Prostate gland (tissue), 2 donors: Measurements from ENCODE around the gene KRTAP12-4. TPM values are rescaled to one million over a fixed set of nuclear protein-coding genes. Genes with fewer than 3 reads are reported as not detected.
"Not testable (repeated sequence)": the region's sequence is repeated elsewhere in the genome, so short reads cannot be mapped to it uniquely, and the experiment has no call there.

Source experiments
- DNase-seq: peaks from one replicate; pipeline ENCODE4 v3.0.0-alpha.2; 2019; ENCODE audit warnings: low spot score
- H3K27ac ChIP-seq, 2 donors: fragments of 200-600 bp; sonication (generic); 2 replicates each; pipeline ENCODE4 v1.5.1; 2017 to 2019
- H3K27me3 ChIP-seq: fragments of 200-600 bp; sonication (generic); replicated peaks from 2 replicates; pipeline ENCODE4 v1.5.1; 2019; ENCODE audit not compliant: insufficient read depth
- H3K36me3 ChIP-seq, 2 donors: fragments of 200-600 bp; sonication (generic); 1 replicate in 1 of 2; 2 replicates in 1 of 2; pipeline versions ENCODE4 v1.5.1 to v1.8.1; 2017 to 2019
- H3K4me1 ChIP-seq: fragments of 200-600 bp; sonication (generic); replicated peaks from 2 replicates; pipeline ENCODE4 v1.5.1; 2019
- H3K4me3 ChIP-seq, 2 donors: fragments of 200-600 bp; sonication (generic); 2 replicates each; pipeline ENCODE4 v1.5.1; 2017 to 2019
- H3K9me3 ChIP-seq: fragments of 200-600 bp; sonication (generic); 2 replicates; pipeline ENCODE4 v1.5.1; 2017
- CTCF ChIP-seq, 4 experiments: fragments of 200-600 bp in 2 of 4; fragments of 450-650 bp in 2 of 4; sonication (generic) in 2 of 4; IDR thresholded peaks; 1 replicate in 3 of 4; 2 replicates in 1 of 4; pipeline ENCODE4 v1.5.1; 2016 to 2019; ENCODE audit warnings: antibody characterized with exemption in 4 of 4, mild to moderate bottlenecking in 2 of 4, moderate library complexity in 2 of 4
- POLR2A ChIP-seq: fragments of 450-650 bp; IDR thresholded peaks from one replicate; pipeline ENCODE4 v1.6.1; 2016; ENCODE audit warnings: antibody characterized with exemption, mild to moderate bottlenecking
- POLR2AphosphoS5 ChIP-seq: sonication (generic); formaldehyde crosslinking; IDR thresholded peaks from one replicate; pipeline ENCODE4 v1.6.1; 2017; ENCODE audit warnings: antibody characterized with exemption
- WGBS: methylation state at CpG from one replicate; pipeline ENCODE4 v1.1.5; 2018; 5-methylcytosine and 5-hydroxymethylcytosine counted together
- intact Hi-C: fragments of 100-400 bp; cut with DNase I; formaldehyde crosslinking; loops from one replicate; pipeline ENCODE4 v1.14.2; 2022
- total RNA-seq, 2 donors: library from RNA; depleted of rRNA; stranded (reverse); fragments of >200 nt; gene quantifications; one replicate each; pipeline ENCODE4 v1.1.0, GENCODE V29; 2016

Gene KRTAP12-4
- total RNA-seq, 2 donors from 2014 or later = not detected

GRCh38 chr21:44686843-44687561 is 32.5 kb upstream of the KRTAP12-4 start:
- TF ChIP-seq POLR2AphosphoS5 (no peak), CTCF (IDR thresholded peaks at IDR 0.05) (no peak), POLR2A (no peak)
- Histone ChIP-seq H3K27ac (no peak overlapping the region), H3K27me3 (peaks cover 5% of the 10 kb centered on the region), H3K4me1 (no peaks in the 10 kb centered on the region), H3K36me3 (no peaks in the 10 kb centered on the region), H3K9me3 (no peaks in the 10 kb centered on the region), H3K4me3 (no peak overlapping the region)
- 59% methylated on average over 25 of the region's 25 CpGs for WGBS
- intact Hi-C loops = no loop called here
- DNase-seq = peak; percentile 3

DNA sequence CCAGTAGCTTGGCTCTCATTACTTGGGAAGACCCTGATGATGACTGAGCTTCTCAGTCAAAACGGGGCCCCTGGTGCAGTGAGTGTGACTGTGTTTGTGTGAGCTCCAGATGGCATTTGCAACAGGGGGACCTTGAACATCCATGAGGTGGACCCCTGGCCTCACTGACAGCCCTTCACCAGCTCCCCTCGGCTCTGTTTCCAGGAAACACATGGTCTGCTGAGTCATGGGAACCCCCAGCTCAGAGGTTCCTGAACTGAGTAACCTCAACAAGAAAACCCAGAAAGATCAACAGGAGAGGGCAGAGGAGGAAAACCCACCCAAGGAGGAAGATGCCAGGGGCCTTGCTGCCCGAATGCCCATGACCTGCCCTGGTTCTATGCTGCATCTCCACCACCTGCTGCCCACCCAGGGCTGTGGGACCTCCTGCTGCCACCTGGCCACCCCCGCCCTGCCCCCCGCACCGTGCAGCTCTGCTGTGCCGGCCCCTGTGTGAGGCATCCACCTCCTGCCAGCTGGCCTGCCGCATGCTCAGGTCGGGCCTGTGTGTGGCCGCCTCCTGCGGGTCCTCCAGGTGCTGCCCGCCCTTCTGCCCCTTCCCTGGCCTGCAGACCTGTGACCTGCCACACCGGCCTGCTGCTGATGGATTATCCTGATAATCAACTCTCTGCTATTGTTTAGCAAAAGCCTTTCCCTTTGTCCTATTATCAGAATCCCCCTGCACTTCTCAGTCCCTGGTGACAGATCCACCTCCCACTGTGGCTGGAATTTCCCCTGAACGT is 31.7 kb upstream of the KRTAP12-4 start:
- 48% methylated on average over 12 of the region's 14 CpGs for WGBS
- no peak overlapping the region for H3K4me3 ChIP-seq
- no peaks in the 10 kb centered on the region for H3K9me3 ChIP-seq
- H3K4me1 ChIP-seq = no peaks in the 10 kb centered on the region
- no peaks in the 10 kb centered on the region for H3K36me3 ChIP-seq
- intact Hi-C loops = no loop called here
- H3K27ac ChIP-seq = no peak overlapping the region
- TF ChIP-seq POLR2A (no peak), POLR2AphosphoS5 (no peak), CTCF (IDR thresholded peaks at IDR 0.05) (no peak)
- no peak for DNase-seq
- peaks cover 5% of the 10 kb centered on the region for H3K27me3 ChIP-seq

- intact Hi-C loops, H3K27me3 ChIP-seq, H3K9me3 ChIP-seq, H3K27ac ChIP-seq, H3K4me1 ChIP-seq, DNase-seq, H3K4me3 ChIP-seq, H3K36me3 ChIP-seq: not testable (repeated sequence)
- 66% methylated on average over 6 of the region's 6 CpGs for WGBS
Measured at GRCh38 chr21:44685050-44685449, 30.6 kb upstream of the KRTAP12-4 start.

- H3K4me3 ChIP-seq = no peak overlapping the region
- H3K4me1 ChIP-seq = no peaks in the 10 kb centered on the region
- TF ChIP-seq CTCF (IDR thresholded peaks at IDR 0.05) (no peak), POLR2A (no peak)
- intact Hi-C loops = no loop called here
- 70% methylated on average over 6 of the region's 6 CpGs for WGBS
- no peak overlapping the region for H3K27ac ChIP-seq
- H3K9me3 ChIP-seq = no peaks in the 10 kb centered on the region
- no peak for DNase-seq
- H3K27me3 ChIP-seq = peaks cover 5% of the 10 kb centered on the region
- H3K36me3 ChIP-seq = no peaks in the 10 kb centered on the region
Measured at GRCh38 chr21:44684483-44684882, 30.0 kb upstream of the KRTAP12-4 start.

DNA sequence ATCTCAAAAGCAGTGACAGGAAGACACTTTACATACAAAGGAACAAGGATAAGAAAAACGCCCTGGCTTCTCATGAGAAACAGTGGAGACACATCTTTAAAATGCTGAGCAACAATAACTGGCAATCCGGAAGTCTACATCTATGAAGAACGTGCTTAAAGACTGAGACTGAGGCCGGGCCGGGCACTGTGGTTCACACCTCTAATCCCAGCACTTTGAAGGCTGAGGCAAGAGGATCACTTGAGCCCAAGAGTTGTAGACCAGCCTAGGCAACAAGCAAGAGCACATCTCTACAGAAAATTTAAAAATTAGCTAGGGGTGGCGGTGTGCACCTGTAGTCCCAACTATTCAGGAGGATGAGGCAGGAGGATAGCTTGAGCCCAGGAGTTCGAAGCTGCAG is 29.6 kb upstream of the KRTAP12-4 start:
- no peaks in the 10 kb centered on the region for H3K36me3 ChIP-seq
- no peaks in the 10 kb centered on the region for H3K4me1 ChIP-seq
- intact Hi-C loops = no loop called here
- peaks cover 5% of the 10 kb centered on the region for H3K27me3 ChIP-seq
- TF ChIP-seq POLR2AphosphoS5 (no peak), POLR2A (no peak), CTCF (IDR thresholded peaks at IDR 0.05) (no peak)
- no peak overlapping the region for H3K4me3 ChIP-seq
- H3K9me3 ChIP-seq = no peaks in the 10 kb centered on the region
- WGBS = 67% methylated on average over 7 of the region's 7 CpGs
- H3K27ac ChIP-seq = no peak overlapping the region
- no peak for DNase-seq
